GM21576 (cell line): ENCODE data around the gene ANKFN1.

Experiments
- ATAC-seq: cut with Tn5 transposase; IDR thresholded peaks from one replicate; pipeline ENCODE4 v1.9.1; 2021; ENCODE audit warnings: mild to moderate bottlenecking, moderate library complexity; ENCODE audit not compliant: unreplicated experiment

Gene ANKFN1

GRCh38 chr17:56146534-56146933, 6.7 kb upstream of the ANKFN1 start:
- ATAC-seq = no peak

- no peak for ATAC-seq
Measured at GRCh38 chr17:56148333-56148732, 4.9 kb upstream of the ANKFN1 start.

- ATAC-seq = no peak
Measured at GRCh38 chr17:56149266-56150036, 3.8 kb upstream of the ANKFN1 start.

- no peak for ATAC-seq
Measured at GRCh38 chr17:56150649-56151048, 2.6 kb upstream of the ANKFN1 start.

GRCh38 chr17:56157845-56158244, 4.6 kb downstream of the ANKFN1 start:
- ATAC-seq = no peak

GRCh38 chr17:56158344-56158743, 5.1 kb downstream of the ANKFN1 start:
- no peak for ATAC-seq

- no peak for ATAC-seq
Measured at GRCh38 chr17:56158915-56159825, 5.9 kb downstream of the ANKFN1 start.

GRCh38 chr17:56159826-56160380, 6.6 kb downstream of the ANKFN1 start:
- ATAC-seq = no peak

GRCh38 chr17:56160422-56160821, 7.1 kb downstream of the ANKFN1 start:
- ATAC-seq = no peak

- ATAC-seq = no peak
Measured at GRCh38 chr17:56165072-56165641, 11.9 kb downstream of the ANKFN1 start.

- ATAC-seq = no peak
Measured at GRCh38 chr17:56167491-56167890, 14.2 kb downstream of the ANKFN1 start.

GRCh38 chr17:56169621-56170020, 16.3 kb downstream of the ANKFN1 start:
- no peak for ATAC-seq

GRCh38 chr17:56171186-56171959, 18.1 kb downstream of the ANKFN1 start:
- no peak for ATAC-seq

- no peak for ATAC-seq
Measured at GRCh38 chr17:56172517-56172982, 19.3 kb downstream of the ANKFN1 start.

GRCh38 chr17:56173026-56173425, 19.8 kb downstream of the ANKFN1 start:
- no peak for ATAC-seq

- ATAC-seq = no peak
Measured at GRCh38 chr17:56173958-56174835, 20.9 kb downstream of the ANKFN1 start.

GRCh38 chr17:56175299-56175955, 22.2 kb downstream of the ANKFN1 start:
- no peak for ATAC-seq

GRCh38 chr17:56176091-56176490, 22.8 kb downstream of the ANKFN1 start:
- no peak for ATAC-seq

- ATAC-seq = no peak
Measured at GRCh38 chr17:56177361-56177760, 24.1 kb downstream of the ANKFN1 start.
